Femur (tissue), 1 donor: ENCODE results near the gene ZNF133.

Experiments
- DNase-seq: peaks from one replicate; pipeline ENCODE4 v3.0.0-alpha.2; 2017

Gene ZNF133

DNA sequence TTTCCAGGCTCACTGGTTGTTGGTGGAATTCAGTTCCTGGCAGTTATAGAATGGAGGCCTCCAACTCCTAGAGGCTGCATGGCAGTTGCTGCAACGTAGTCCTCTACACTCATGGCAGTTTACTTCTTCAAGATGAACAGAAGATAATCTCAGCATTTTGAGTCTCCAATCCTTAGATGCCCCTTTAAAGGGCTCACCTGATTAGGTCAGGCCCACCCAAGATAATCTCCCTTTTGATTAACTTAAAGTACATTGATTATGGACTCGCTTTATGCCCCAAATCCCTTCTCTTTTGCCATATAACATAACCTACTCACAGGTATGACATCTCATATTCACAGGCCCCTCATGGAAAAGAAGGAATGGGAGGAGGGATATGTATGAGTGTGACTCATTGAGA, 76.4 kb downstream of the ZNF133 start:
- DNase-seq: no peak
